ENCODE data around the gene NDUFA11.
"Not testable (repeated sequence)": the region's sequence is repeated elsewhere in the genome, so short reads cannot be mapped to it uniquely, and the experiment has no call there.

Gene NDUFA11

DNA sequence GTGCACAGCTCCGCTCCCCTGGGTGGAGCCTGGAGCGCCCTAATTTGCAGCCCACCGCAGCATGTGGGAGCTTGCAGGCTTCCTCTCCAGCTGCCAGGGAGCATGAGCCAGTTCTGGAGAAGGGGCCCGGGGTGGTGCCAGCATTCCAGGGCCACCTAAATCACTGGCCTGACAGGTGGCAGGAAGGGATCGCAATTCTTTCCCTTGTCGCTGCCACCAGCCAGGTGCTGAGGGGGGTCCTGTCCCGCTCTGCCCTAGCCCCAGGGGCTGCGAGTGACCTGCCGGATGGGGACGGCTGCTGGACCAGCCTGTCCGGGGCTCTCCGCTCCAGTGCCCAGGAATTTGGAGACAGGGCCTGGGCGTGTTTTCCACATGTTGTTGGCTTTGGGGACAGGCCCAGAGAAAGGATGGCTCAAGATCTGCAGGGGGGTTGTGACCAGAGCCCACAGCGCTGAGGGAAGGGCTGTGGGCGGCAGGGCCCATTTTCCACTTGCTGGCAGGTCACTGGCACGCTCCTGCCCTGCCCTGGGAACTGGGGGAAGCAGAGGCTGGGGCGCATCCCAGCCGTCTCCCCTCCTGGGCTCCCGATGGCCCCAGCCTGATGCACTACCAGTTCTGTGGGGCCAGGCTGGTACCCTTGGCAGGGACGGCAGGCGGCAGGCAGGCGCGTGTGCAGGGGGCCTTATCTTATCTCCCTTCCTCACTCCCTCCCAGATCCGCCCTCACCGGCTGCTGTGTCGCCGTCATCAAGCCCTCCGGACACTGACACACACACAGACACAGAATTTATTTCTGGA, 9.5 kb downstream of the NDUFA11 start:
- Mint-ChIP-seq H3K9me3 (no peaks in the 10 kb centered on the region), H3K27me3 (ENCODE audit: low read depth) (peaks cover 5% of the 10 kb centered on the region), H3K4me3 (no peak overlapping the region), H3K36me3 (ENCODE audit: low read depth) (peaks cover 3% of the 10 kb centered on the region), H3K4me1 (ENCODE audit: low read depth) (no peaks in the 10 kb centered on the region), H3K27ac (no peak overlapping the region)
- no peak for DNase-seq (ENCODE audit: low spot score)

DNA sequence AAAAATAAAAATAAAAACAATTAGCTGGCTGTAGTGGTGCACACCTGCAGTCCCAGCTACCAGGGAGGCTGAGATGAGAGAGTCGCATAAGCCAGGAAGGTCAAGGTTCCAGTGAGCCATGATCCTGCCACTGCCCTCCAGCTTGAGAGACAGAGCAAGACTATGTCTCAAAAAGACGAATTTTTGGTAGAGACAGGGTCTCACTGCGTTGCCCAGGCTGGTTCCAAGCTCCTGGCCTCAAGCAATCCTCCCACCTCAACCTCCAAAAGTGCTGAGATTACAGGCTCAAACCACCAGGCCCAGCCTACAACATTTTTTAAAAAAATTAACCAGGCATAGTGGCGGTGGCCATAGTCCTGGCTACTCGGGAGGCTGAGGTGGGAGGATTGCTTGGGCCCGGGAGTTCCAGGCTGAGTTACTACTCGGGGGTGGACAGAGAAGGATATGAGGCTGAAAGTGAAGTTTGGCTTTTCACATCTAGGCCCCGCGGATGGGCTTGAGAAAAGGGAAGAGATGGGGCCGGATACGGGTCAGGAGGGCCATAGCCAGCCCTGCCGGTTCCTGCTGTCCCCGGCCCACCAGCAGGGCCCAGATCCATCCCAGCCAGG, 10.2 kb downstream of the NDUFA11 start:
- Mint-ChIP-seq H3K27me3 (ENCODE audit: low read depth) (peaks cover 5% of the 10 kb centered on the region), H3K4me1 (ENCODE audit: low read depth) (no peaks in the 10 kb centered on the region), H3K36me3 (ENCODE audit: low read depth) (peaks cover 3% of the 10 kb centered on the region), H3K27ac (no peak overlapping the region), H3K4me3 (no peak overlapping the region), H3K9me3 (no peaks in the 10 kb centered on the region)
- no peak for DNase-seq (ENCODE audit: low spot score)

DNA sequence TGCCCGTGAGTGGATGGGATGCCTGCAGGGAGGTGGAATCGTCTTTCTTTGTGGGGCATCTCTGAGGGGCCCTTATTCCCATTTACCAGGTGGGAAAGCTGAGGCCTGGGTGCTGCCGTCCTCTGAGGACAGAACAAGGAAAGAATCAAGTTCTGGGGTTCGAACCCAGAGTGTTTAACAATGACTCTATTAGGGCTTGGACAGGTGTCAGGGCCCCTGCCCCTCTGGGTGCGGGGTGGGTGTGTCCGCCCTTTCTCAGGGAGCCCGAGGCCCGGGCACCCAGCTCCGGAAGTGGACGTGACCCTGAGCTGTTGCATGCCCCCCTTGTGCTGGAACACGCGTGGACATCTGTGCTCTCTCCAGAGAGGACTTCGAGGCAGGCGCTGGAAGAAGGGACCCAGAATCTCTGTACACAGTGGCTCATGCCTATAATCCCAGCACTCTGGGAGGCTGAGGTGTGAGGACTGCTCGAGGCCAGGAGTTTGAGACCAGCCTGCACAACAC, 10.8 kb downstream of the NDUFA11 start:
- Mint-ChIP-seq H3K4me3 (no peak overlapping the region), H3K4me1 (ENCODE audit: low read depth) (no peaks in the 10 kb centered on the region), H3K27me3 (ENCODE audit: low read depth) (peaks cover 5% of the 10 kb centered on the region), H3K9me3 (no peaks in the 10 kb centered on the region), H3K27ac (no peak overlapping the region), H3K36me3 (ENCODE audit: low read depth) (peaks cover 3% of the 10 kb centered on the region)
- no peak for DNase-seq (ENCODE audit: low spot score)

DNA sequence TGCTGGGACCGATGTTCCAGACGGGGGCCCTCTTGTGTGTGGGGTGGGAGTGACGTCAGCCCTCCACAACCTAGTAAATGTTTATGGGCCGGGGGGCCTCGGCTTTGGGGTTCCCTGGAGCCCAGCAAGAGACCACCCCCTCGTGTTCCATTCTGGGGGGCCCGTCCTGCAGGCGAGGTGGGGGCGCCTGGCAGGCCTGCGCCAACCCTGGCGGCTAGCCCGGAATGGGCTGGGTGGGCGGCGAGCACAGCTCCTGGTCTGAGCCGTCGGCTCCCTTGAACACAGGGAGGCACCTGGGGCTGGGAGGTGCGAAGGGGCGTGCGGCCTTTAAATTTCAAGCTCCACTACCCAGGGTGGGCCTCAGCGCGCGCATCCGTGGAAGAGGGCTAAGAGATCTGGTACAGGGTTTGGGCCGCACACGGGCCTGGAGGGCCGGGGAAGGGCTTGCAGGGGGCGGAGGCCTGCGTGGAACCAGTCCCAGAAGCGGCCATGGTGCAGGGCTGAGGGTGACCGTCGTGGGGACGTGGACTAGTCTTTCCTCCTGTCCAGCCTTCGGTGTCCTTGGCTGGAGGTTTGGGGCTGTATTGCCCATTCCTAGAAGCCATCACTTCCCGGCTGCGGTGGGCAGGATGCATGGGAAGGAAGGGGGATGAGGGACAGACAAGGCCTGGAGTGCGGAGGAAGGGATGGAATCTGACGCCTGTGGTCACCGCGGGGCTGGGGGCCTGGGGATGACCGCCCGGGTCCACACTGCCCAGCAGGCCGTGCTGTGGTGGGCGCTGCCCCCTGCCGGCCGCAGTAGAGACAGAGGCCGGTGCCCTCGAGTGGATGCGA, 11.4 kb downstream of the NDUFA11 start:
- no peak overlapping the region for H3K27ac Mint-ChIP-seq
- peaks cover 5% of the 10 kb centered on the region for H3K27me3 Mint-ChIP-seq (ENCODE audit: low read depth)
- peaks cover 3% of the 10 kb centered on the region for H3K36me3 Mint-ChIP-seq (ENCODE audit: low read depth)
- H3K4me3 Mint-ChIP-seq = no peak overlapping the region
- no peaks in the 10 kb centered on the region for H3K4me1 Mint-ChIP-seq (ENCODE audit: low read depth)
- no peaks in the 10 kb centered on the region for H3K9me3 Mint-ChIP-seq
- no peak for DNase-seq (ENCODE audit: low spot score)

DNA sequence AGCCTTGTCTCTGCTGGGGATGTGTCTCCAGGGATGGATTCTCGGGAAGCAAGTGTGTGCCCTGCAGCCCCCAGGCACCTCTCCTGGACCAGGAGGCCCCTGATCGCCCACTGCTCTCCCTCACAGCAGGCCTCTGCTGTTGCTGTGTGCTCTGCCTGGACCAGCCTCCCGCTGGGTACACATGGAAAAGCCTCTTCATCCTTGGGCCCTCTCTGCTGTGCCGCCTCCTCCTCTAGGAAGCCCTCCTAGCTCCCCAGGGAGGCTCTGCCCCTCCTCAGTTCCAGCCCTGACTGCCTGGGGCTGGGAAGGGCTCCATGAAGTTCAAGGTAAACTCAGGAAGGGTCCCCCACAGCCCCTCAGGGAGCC, 12.0 kb downstream of the NDUFA11 start:
- Mint-ChIP-seq H3K9me3 (no peaks in the 10 kb centered on the region), H3K27me3 (ENCODE audit: low read depth) (peaks cover 5% of the 10 kb centered on the region), H3K4me3 (no peak overlapping the region), H3K27ac (no peak overlapping the region), H3K36me3 (ENCODE audit: low read depth) (peaks cover 3% of the 10 kb centered on the region), H3K4me1 (ENCODE audit: low read depth) (no peaks in the 10 kb centered on the region)
- no peak for DNase-seq (ENCODE audit: low spot score)

DNA sequence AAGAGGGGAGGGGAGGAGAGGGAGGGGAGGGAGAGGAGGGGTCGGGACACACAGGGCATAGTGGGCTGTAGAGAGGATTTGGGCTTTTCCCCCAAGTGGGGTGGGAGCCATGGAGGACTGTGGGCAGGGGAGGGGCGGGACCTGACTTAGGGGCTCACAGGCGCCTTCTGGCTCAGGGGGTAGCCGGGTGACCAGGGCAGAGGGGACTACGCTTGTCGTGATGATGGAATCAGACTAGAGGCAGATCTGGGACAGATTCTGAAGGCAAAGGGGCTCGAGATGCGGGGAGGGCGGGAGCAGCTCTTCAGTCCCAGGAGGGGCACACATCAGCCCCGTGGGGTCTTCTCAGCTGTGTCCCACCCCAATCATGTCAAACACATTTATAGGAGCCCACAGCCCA, 13.5 kb downstream of the NDUFA11 start:
- Mint-ChIP-seq H3K27me3 (ENCODE audit: low read depth) (peaks cover 5% of the 10 kb centered on the region), H3K36me3 (ENCODE audit: low read depth) (no peaks in the 10 kb centered on the region), H3K9me3 (no peaks in the 10 kb centered on the region), H3K4me3 (no peak overlapping the region), H3K27ac (no peak overlapping the region), H3K4me1 (ENCODE audit: low read depth) (no peaks in the 10 kb centered on the region)
- no peak for DNase-seq (ENCODE audit: low spot score)

DNA sequence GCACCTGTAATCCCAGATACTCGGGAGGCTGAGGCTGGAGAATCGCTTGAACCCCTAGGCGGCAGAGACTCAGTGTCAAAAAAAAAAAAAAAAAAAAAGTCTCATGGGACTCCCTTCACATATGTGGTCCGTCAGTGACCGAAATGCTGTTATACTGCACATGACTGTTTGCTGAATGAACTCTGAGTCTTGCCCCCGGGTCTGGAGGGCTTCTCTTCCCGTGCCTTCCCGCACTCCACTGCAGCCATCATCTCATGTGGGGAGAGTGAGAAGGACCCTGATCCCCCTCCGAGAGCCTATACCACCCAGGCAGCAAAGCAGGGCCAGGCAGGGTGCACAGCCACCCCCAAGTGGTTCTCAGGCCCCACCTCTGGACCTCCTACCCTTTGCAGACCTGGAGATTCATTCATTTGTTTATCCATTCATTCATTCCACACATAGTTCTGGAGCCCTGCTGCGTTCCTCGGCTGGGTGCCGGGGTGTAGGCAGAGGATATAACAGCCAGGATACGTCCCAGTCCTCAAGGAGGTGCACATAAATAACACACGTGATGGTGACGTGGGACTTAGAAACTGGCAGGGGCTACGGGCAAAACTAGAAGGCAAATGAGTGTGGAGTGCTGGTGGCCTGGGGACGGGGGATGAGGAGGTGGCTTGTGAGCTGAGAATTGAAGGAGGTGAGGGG, 14.2 kb downstream of the NDUFA11 start:
- no peak overlapping the region for H3K4me3 Mint-ChIP-seq
- H3K27ac Mint-ChIP-seq = no peak overlapping the region
- H3K4me1 Mint-ChIP-seq (ENCODE audit: low read depth) = no peaks in the 10 kb centered on the region
- peaks cover 5% of the 10 kb centered on the region for H3K27me3 Mint-ChIP-seq (ENCODE audit: low read depth)
- DNase-seq (ENCODE audit: low spot score) = no peak
- no peaks in the 10 kb centered on the region for H3K36me3 Mint-ChIP-seq (ENCODE audit: low read depth)
- no peaks in the 10 kb centered on the region for H3K9me3 Mint-ChIP-seq

DNA sequence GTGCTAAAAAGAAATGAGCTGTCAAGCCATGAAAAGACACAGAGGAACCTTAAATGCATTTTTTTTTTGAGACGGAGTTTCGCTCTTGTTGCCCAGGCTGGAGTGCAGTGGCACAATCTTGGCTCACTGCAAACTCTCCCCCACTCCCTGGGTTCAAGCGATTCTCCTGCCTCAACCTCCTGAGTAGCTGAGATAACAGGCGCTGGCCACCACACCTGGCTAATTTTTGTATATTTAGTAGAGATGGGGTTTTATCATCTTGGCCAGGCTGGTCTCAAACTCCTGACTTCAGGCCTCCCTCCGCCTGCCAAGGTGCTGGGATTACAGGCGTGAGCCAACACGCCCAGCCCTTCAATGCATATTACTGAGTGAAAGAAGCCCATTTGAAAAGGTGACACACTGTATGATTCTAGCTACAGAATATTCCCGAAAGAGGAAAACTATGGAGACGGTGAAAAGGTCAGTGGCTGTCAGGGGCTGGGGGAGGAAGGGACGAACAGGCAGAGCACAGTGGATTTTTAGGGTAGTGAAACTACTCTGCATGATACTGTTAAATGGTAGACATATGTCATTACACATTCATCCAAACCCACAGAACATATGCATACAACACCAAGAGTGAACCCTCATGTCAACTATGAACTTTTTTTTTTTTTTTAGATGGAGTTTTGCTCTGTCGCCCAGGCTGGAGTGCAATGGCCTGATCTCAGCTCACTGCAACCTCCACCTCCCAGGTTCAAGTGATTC, 19.4 kb downstream of the NDUFA11 start:
- not testable (repeated sequence) for H3K36me3 Mint-ChIP-seq (ENCODE audit: low read depth); H3K9me3 Mint-ChIP-seq; H3K27ac Mint-ChIP-seq; H3K27me3 Mint-ChIP-seq (ENCODE audit: low read depth); H3K4me3 Mint-ChIP-seq; H3K4me1 Mint-ChIP-seq (ENCODE audit: low read depth); DNase-seq (ENCODE audit: low spot score)

DNA sequence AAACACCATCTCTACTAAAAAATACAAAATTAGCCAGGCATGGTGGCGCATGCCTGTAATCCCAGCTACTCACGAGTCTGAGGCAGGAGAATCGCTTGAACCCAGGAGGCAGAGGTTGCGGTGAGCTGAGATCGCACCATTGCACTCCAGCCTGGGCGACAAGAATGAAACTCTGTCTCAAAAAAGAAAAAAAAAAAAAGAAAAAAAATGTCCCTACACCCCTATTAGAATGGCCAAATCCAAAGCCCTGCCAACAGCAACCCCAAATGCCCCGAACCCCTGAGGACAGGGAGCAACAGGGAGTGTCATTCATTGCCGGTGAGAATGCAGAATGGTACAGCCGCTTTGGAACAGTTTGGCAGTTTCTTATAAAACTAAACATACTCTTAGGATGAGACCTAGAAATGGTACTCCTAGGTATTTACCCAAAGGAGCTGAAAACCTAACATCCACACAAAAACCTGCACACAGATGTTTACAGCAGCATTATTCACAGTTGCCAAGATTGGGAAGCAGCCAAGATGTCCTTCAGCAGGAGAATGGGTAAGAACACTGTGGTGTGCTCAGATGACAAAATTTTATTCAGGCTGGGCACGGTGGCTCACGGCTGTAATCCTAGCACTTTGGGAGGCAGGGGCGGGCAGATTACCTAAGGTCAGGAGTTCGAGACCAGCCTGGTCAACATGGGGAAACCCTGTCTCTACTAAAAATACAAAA, 20.3 kb downstream of the NDUFA11 start:
- H3K4me3 Mint-ChIP-seq; H3K36me3 Mint-ChIP-seq (ENCODE audit: low read depth); DNase-seq (ENCODE audit: low spot score); H3K27me3 Mint-ChIP-seq (ENCODE audit: low read depth); H3K27ac Mint-ChIP-seq; H3K9me3 Mint-ChIP-seq; H3K4me1 Mint-ChIP-seq (ENCODE audit: low read depth): not testable (repeated sequence)

DNA sequence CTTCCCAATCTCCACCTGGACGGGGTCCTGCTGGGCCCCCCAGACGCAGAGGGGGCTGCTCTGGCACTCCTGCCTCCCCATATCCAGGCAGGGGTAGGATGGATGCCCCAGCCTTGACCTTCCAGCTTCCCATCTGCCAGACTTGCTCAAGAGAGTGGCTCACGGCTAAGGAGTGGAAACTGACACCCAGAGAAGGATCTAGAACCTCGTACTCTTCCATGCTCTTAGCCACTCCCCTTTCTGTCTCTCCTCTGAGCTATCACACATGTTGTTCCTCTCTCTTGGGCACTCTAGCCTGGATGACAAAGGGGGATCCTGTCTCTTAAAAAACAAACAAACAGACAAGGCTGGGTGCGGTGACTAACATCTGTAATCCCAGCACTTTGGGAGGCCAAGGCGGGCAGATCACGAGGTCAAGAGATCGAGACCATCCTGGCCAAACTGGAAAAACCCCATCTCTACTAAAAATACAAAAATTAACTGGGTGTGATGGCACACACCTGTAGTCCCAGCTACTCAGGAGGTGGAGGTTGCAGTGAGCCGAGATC, 21.1 kb downstream of the NDUFA11 start:
- Mint-ChIP-seq H3K4me1 (ENCODE audit: low read depth) (no peaks in the 10 kb centered on the region), H3K4me3 (no peak overlapping the region), H3K9me3 (no peaks in the 10 kb centered on the region), H3K36me3 (ENCODE audit: low read depth) (no peaks in the 10 kb centered on the region), H3K27me3 (ENCODE audit: low read depth) (peaks cover 4% of the 10 kb centered on the region), H3K27ac (no peak overlapping the region)
- DNase-seq (ENCODE audit: low spot score) = no peak

DNA sequence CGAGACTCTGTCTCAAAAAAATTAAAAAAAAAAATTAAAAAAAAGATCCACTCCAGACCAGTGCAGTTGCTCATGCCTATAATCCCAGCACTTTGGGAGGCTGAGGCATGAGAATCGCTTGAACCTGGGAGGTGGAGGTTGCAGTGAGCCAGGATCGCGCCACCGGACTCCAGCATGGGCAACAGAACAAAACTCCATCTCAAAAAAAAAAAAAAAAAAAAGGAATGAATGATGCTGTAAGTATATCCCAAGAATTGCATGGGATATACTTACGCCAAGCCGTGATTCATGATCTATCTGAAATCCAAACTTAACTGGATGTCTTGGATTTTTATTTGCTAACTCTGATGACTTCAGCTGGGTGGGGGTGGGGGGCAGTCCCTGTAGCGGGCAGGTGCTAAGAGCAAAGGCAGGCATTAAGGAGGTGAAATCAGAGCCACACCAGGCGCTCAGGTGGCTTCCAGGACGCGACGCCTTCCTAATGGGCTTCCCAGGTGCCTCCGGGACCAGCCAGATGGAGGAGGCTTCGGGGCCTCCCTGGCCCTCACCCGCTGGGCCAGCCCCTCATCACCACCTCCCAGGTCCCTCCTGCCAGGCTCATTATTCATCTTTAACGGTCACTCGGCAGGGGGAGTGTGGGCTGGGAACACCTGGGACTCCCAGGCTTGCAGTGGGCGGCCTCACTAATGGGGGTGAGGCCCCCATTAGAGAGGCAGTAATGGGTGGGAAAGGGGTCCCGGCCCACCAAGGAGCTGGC, 21.9 kb downstream of the NDUFA11 start:
- Mint-ChIP-seq H3K27ac (no peak overlapping the region), H3K4me3 (no peak overlapping the region), H3K9me3 (no peaks in the 10 kb centered on the region), H3K4me1 (ENCODE audit: low read depth) (no peaks in the 10 kb centered on the region), H3K27me3 (ENCODE audit: low read depth) (peaks cover 4% of the 10 kb centered on the region), H3K36me3 (ENCODE audit: low read depth) (no peaks in the 10 kb centered on the region)
- no peak for DNase-seq (ENCODE audit: low spot score)

DNA sequence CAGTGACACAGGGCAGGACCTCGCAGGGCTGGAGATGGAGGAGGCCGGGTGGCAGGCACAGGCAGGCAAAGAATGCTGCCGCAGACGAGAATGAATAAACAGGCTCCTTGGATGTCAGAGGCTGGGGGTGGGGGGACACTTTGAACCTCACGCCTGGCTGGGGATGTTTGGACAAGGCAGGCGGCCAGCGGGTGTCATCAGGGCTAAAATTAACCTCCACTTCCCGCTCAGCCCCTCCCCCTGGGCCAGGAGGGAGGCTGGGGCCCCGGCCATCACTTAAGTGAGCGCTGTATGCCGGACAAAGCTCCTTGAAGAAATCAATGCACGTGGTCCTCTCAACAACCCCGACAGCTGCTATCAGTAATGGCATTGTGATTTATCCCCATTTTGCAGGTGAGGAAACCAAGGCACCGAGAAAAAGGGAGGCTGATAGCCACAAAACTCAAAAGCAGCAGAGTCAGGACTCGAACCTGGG, 22.9 kb downstream of the NDUFA11 start:
- no peak overlapping the region for H3K27ac Mint-ChIP-seq
- H3K9me3 Mint-ChIP-seq = no peaks in the 10 kb centered on the region
- no peaks in the 10 kb centered on the region for H3K4me1 Mint-ChIP-seq (ENCODE audit: low read depth)
- H3K4me3 Mint-ChIP-seq = no peak overlapping the region
- no peak for DNase-seq (ENCODE audit: low spot score)
- H3K27me3 Mint-ChIP-seq (ENCODE audit: low read depth) = peaks cover 4% of the 10 kb centered on the region
- H3K36me3 Mint-ChIP-seq (ENCODE audit: low read depth) = no peaks in the 10 kb centered on the region
